Omental fat pad (tissue), 4 donors: Measurements from ENCODE around the gene C11orf42. TPM values are rescaled to one million over a fixed set of nuclear protein-coding genes. Genes with fewer than 3 reads are reported as not detected.
A peak's percentile ranks its signal among the peaks of the same experiment; 100 is the strongest.
"Not testable (repeated sequence)": the region's sequence is repeated elsewhere in the genome, so short reads cannot be mapped to it uniquely, and the experiment has no call there.

Experiments
- ATAC-seq: fragments of 150-250 bp; one replicate; pipeline ENCODE4 v1.9.1; 2016; ENCODE audit warnings: mild to moderate bottlenecking, moderate library complexity; ENCODE audit not compliant: low FRiP score
- DNase-seq: peaks from one replicate; pipeline ENCODE4 v3.0.0-alpha.2; 2019; ENCODE audit warnings: low spot score
- total RNA-seq, 4 donors: library from RNA; depleted of rRNA; stranded (reverse); fragments of >200 nt; gene quantifications; one replicate each; pipeline ENCODE4 v1.1.0, GENCODE V29; 2016
- TF ChIP-seq, protein P1 (sequence below), 3 donors: fragments of 450-650 bp; IDR thresholded peaks; one replicate each; pipeline ENCODE4 v1.5.1; 2016 to 2017; ENCODE audit warnings: antibody characterized with exemption in 3 of 3, mild to moderate bottlenecking in 3 of 3, moderate library complexity in 2 of 3

C11orf42 gene
- total RNA-seq, 4 donors from 2014 or later: not detected

DNA sequence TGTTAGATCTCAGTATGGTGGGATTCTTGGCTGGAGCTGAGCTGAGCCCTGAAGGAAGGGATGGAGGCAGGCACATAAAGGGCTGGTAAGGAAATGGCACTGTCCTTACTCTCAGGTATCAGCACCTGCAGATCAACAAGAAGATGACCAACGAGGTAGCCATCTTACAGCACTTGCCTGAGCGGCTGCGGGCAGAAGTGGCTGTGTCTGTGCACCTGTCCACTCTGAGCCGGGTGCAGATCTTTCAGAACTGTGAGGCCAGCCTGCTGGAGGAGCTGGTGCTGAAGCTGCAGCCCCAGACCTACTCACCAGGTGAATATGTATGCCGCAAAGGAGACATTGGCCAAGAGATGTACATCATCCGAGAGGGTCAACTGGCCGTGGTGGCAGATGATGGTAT is 36.0 kb downstream of the C11orf42 start:
- TF ChIP-seq, protein P1, sequence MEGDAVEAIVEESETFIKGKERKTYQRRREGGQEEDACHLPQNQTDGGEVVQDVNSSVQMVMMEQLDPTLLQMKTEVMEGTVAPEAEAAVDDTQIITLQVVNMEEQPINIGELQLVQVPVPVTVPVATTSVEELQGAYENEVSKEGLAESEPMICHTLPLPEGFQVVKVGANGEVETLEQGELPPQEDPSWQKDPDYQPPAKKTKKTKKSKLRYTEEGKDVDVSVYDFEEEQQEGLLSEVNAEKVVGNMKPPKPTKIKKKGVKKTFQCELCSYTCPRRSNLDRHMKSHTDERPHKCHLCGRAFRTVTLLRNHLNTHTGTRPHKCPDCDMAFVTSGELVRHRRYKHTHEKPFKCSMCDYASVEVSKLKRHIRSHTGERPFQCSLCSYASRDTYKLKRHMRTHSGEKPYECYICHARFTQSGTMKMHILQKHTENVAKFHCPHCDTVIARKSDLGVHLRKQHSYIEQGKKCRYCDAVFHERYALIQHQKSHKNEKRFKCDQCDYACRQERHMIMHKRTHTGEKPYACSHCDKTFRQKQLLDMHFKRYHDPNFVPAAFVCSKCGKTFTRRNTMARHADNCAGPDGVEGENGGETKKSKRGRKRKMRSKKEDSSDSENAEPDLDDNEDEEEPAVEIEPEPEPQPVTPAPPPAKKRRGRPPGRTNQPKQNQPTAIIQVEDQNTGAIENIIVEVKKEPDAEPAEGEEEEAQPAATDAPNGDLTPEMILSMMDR (IDR thresholded peaks at IDR 0.05): no peak
- no peak for ATAC-seq
- no peak for DNase-seq

DNA sequence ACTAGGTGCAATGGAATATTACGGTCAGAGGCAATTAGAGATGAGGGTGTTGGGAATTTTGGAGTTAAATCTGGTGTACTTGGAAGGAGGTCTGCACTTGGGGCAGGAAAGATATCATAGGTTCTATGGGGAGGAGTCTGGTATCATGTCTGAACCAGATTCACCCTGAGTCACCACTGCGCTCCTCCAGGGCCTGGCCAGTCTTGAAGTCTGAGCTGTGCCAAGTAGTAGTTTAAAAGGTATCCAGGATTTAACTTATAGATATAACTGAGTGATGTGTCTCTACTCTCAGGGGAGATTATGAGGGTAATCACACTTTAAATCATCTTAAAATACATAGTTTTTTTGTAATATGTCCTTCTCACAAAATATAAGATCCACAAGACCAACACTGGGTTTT is 40.2 kb downstream of the C11orf42 start:
- TF ChIP-seq, protein P1 (IDR thresholded peaks at IDR 0.05): no peak
- DNase-seq: no peak
- no peak for ATAC-seq

DNA sequence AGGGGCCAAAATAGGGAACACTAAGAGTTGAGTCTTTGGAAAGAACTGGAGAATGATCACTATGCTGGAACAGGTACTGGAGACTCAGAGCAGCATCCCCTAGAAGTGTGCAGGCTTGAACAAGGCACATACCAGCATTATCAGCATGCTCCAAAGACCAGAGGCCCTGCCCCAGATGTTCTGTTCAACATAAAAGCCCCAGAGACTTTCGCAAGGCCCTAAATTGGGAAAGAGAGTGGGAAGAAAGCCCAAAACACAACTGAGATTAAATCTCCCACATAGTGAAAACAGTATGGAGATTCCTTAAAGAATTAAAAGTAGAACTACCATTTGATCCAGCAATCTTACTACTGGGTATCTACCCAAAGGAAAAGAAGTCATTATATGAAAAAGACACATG is 42.9 kb downstream of the C11orf42 start:
- DNase-seq (no peak), ATAC-seq (peak; percentile 47)
- TF ChIP-seq, protein P1 (IDR thresholded peaks at IDR 0.05): no peak

DNA sequence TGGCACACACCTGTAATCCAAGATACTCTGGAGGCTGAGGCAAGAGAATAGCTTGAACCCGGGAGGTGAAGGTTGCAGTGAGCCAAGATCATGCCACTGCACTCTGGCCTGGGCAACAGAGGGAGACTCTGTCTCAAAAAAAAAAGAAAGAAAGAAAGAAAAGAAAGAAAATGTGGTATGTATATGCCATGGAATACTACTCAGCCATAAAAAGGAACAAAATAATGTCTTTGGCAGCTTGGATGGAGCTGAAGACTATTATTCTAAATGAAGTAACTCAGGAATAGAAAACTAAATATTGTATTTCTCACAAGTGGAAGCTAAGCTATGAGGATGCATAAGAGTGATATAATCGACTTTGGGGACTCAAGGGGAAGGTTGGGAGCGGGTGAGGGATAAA is 43.5 kb downstream of the C11orf42 start:
- not testable (repeated sequence) for ATAC-seq, DNase-seq

DNA sequence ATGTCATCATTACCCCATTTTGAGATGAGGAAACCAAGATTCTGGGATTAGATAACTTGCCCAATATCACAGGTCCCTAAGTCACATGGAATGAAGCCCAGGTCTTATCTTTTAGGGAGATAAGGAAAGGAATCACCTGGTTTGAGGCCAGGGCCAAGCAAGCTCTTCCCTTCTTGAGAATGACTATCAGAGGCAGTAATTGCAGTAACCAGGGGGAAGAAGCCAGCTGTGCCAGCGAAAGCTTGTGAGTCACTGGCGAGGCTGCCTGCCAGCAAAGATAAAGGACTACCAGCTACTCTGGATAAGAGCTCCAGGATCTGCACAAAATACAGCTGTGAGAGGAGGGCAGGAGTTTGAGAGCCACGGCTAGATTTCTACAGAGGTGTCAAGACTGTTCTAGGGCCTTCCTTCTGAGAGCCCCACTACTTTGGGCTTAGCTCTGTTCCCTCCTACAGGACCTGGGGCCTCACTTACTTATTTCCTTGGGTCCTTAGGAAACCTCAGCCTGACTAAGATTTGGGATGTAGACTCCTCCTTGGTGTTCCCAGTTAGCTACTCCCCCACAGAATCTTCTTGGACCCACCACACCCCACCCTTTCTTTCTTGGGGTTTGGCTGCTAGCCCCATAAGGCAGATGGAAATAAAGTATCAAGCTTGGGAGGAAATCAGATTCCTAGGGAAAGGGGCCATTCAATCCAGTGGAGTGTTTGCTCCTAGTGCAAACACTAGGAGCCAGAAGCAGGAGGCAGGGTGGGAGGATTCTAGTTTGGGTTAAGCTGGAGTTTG is 44.6 kb downstream of the C11orf42 start:
- ATAC-seq (peak; percentile 93), DNase-seq (peak; percentile 58)
- TF ChIP-seq, protein P1 (IDR thresholded peaks at IDR 0.05): no peak

DNA sequence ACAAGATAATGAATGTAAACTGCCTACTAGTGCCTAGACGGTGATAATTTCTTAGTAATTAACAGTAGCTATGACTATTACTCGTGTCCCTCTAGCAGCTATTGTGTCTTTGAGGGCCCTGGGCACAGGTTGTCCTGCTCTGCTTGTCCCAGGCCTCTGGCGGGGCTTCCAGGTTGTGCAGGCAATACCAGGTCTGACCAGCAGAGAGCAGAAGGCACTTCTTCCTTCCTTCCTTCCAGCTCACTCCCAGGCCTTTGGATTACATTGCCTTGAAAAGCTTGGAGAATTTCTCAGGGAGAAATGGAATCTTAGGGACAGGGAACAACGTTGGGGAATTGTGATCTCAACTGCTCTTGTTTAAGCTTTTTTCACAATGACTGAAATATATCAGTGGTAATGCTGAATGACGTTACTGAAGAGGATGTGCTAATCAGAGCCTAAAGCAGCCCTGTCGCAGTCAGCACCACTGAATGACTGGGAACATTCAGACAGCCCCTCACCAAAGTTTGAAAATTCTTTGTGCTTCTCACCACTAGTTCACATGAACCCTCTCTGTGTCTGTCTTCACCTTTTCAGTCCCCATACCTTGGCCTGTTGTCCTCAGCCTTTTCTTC is 45.9 kb downstream of the C11orf42 start:
- ATAC-seq (no peak), DNase-seq (no peak)

DNA sequence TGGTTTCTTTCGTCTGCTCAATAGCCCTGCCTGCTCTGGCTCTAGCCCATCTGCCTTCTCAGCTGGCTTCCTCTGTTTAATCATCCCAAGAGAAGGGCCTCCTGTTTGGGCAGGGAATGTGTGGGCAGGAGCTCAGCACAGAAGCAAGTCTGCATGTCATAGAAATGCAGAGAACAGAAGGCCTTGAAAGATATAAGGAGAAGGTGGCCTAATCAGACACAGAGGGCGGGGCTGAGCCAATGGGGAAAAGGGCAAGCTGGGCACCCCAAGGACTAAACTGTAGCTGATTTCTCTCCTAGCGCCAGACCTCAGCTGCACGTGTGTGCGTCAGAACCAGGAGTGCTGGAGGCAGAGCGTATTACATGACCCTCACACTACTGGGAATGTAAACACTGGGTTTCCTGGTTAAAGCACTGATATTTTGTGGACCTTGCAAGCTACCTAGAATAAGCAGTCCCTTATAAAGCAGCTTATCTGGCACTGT is 46.7 kb downstream of the C11orf42 start:
- TF ChIP-seq, protein P1 (IDR thresholded peaks at IDR 0.05): no peak

More for the DNA sequence above, 45.9 kb downstream of the C11orf42 start:
- TF ChIP-seq, protein P1 (IDR thresholded peaks at IDR 0.05): peak in 1 of 3 donors; percentile 42

More for the DNA sequence above, 46.7 kb downstream of the C11orf42 start:
- DNase-seq (no peak), ATAC-seq (no peak)
